Suprapubic skin (tissue), 4 donors: ENCODE data around the gene LDB2.

Source experiments
- CTCF ChIP-seq, 2 donors: fragments of 200-600 bp in 1 of 2; fragments of 450-650 bp in 1 of 2; sonication (generic) in 1 of 2; IDR thresholded peaks; one replicate each; pipeline ENCODE4 v1.5.1; 2016 to 2019; ENCODE audit warnings: antibody characterized with exemption in 2 of 2, mild to moderate bottlenecking in 1 of 2, moderate library complexity in 1 of 2
- EP300 ChIP-seq: sonication (generic); formaldehyde crosslinking; IDR thresholded peaks from one replicate; pipeline ENCODE4 v1.6.1; 2017; ENCODE audit warnings: antibody characterized with exemption
- POLR2A ChIP-seq, 2 donors: fragments of 450-650 bp; IDR thresholded peaks; one replicate each; pipeline ENCODE4 v1.6.1; 2017; ENCODE audit warnings: antibody characterized with exemption in 2 of 2, mild to moderate bottlenecking in 2 of 2, moderate library complexity in 2 of 2
- POLR2AphosphoS5 ChIP-seq, 3 donors: sonication (generic); formaldehyde crosslinking; IDR thresholded peaks; one replicate each; pipeline ENCODE4 v1.6.1; 2017; ENCODE audit warnings: antibody characterized with exemption in 3 of 3

GRCh38 chr4:16722416-16722815 is 176.0 kb downstream of the LDB2 start:
- TF ChIP-seq CTCF (IDR thresholded peaks at IDR 0.05): no peak
- no peak for TF ChIP-seq POLR2A (IDR thresholded peaks at IDR 0.05)
- TF ChIP-seq POLR2AphosphoS5 (IDR thresholded peaks at IDR 0.05): no peak
- TF ChIP-seq EP300: no peak
